GM12801 (cell line): ENCODE results near the gene GEMIN7.

Source experiments
- TF ChIP-seq, protein P1 (sequence below): IDR thresholded peaks from one replicate; pipeline ENCODE4 v1.5.1; 2011; ENCODE audit warnings: control low read depth; ENCODE audit not compliant: insufficient read length; ENCODE audit errors: extremely low read depth

Gene GEMIN7

GRCh38 chr19:45139286-45140143 lies 60.5 kb downstream of the GEMIN7 start:
- TF ChIP-seq, protein P1, sequence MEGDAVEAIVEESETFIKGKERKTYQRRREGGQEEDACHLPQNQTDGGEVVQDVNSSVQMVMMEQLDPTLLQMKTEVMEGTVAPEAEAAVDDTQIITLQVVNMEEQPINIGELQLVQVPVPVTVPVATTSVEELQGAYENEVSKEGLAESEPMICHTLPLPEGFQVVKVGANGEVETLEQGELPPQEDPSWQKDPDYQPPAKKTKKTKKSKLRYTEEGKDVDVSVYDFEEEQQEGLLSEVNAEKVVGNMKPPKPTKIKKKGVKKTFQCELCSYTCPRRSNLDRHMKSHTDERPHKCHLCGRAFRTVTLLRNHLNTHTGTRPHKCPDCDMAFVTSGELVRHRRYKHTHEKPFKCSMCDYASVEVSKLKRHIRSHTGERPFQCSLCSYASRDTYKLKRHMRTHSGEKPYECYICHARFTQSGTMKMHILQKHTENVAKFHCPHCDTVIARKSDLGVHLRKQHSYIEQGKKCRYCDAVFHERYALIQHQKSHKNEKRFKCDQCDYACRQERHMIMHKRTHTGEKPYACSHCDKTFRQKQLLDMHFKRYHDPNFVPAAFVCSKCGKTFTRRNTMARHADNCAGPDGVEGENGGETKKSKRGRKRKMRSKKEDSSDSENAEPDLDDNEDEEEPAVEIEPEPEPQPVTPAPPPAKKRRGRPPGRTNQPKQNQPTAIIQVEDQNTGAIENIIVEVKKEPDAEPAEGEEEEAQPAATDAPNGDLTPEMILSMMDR: no peak

- TF ChIP-seq, protein P1: no peak
Measured at GRCh38 chr19:45140144-45140503, 61.1 kb downstream of the GEMIN7 start.

GRCh38 chr19:45140533-45140932 lies 61.5 kb downstream of the GEMIN7 start:
- TF ChIP-seq, protein P1: no peak
